H1 (cell line): ENCODE data around the gene ACTN3. TPM values are rescaled to one million over a fixed set of nuclear protein-coding genes. Genes with fewer than 3 reads are reported as not detected.

Experiments
- CHD1 ChIP-seq: IDR thresholded peaks from 2 replicates; pipeline ENCODE4 v1.6.1; 2012; ENCODE audit warnings: low read depth, low read length, improper control_type of control experiment
- E2F6 ChIP-seq: IDR thresholded peaks from 2 replicates; pipeline ENCODE4 v1.6.1; 2012; ENCODE audit warnings: inconsistent platforms
- KDM1A ChIP-seq: fragments of 200-600, 300-600 bp; sonication (generic); IDR thresholded peaks from 2 replicates; pipeline ENCODE4 v1.7.1; 2016; ENCODE audit warnings: mild to moderate bottlenecking, low read length, borderline replicate concordance
- KDM5A ChIP-seq: fragments of 200-600 bp; IDR thresholded peaks from 2 replicates; pipeline ENCODE4 v1.7.1; 2012; ENCODE audit warnings: mild to moderate bottlenecking, low read length, inconsistent platforms, mixed read lengths
- MAFK ChIP-seq: IDR thresholded peaks from 2 replicates; pipeline ENCODE4 v1.6.1; 2012; ENCODE audit warnings: low read depth, mild to moderate bottlenecking, improper control_type of control experiment, low read length
- RBBP5 ChIP-seq: IDR thresholded peaks from 2 replicates; pipeline ENCODE4 v1.7.1; 2012; ENCODE audit warnings: low read depth, mild to moderate bottlenecking, inconsistent platforms, low read length, moderate library complexity, borderline replicate concordance
- TAF1 ChIP-seq: IDR thresholded peaks from 2 replicates; pipeline ENCODE4 v1.6.1; 2011; ENCODE audit warnings: mild to moderate bottlenecking, low read depth, low read length
- TAF7 ChIP-seq: optimal IDR thresholded peaks from 2 replicates; pipeline ENCODE3; 2011; ENCODE audit warnings: low read depth, mild to moderate bottlenecking, inconsistent platforms, low read length, moderate library complexity, borderline replicate concordance
- polyA plus RNA-seq, 7 experiments: library from polyadenylated mRNA; depleted of rRNA in 3 of 7; stranded (reverse) in 5 of 7; unstranded in 2 of 7; fragments of >200 nt in 5 of 7; fragments of 200-250 nt in 2 of 7; gene quantifications; 1 replicate in 5 of 7; 2 replicates in 1 of 7; 4 replicates in 1 of 7; pipeline versions ENCODE4 v1.2.1 to v1.2.3, GENCODE V29; 2011 to 2013; ENCODE audit warnings: missing spikeins in 2 of 7, mixed read lengths in 2 of 7
- total RNA-seq: library from RNA; stranded (reverse); fragmentation: NEBNext Ultra II Directional; extraction: Animal tissue kit (Norgen Biotek cat#: 25700); gene quantifications from 2 replicates; pipeline ENCODE4 v1.2.1, GENCODE V29; 2021

The ACTN3 gene
- total and polyA plus RNA-seq, 2 of the 8 experiments (the other 6 are each of a cell fraction or from before 2014, with no cell fraction given), result 30.8 to 36.7 TPM

GRCh38 chr11:66531841-66532240 is 14.9 kb upstream of the ACTN3 start (continued):
- TF ChIP-seq E2F6 (no peak), MAFK (no peak), KDM5A (no peak), TAF7 (no peak), CHD1 (no peak), TAF1 (no peak), KDM1A (no peak), RBBP5 (no peak)
